Breast epithelium (tissue), 4 donors: ENCODE results near the gene MELTF. TPM values are rescaled to one million over a fixed set of nuclear protein-coding genes. Genes with fewer than 3 reads are reported as not detected.

Experiments
- DNase-seq, 2 donors: peaks; one replicate each; pipeline ENCODE4 v3.0.0-alpha.2; 2019; ENCODE audit warnings: low spot score in 2 of 2
- H3K27ac ChIP-seq, 2 donors: fragments of 200-600 bp; sonication (generic) in 1 of 2; one replicate each; pipeline ENCODE4 v1.5.1; 2016 to 2019; ENCODE audit warnings: mild to moderate bottlenecking in 1 of 2
- H3K27me3 ChIP-seq, 2 donors: fragments of 200-600 bp; sonication (generic) in 1 of 2; one replicate each; pipeline versions ENCODE4 v1.5.1 to v1.6.0; 2017 to 2019; ENCODE audit warnings: control low read depth in 1 of 2, mild to moderate bottlenecking in 1 of 2
- H3K36me3 ChIP-seq: fragments of 200-600 bp; one replicate; pipeline ENCODE4 v1.5.1; 2019
- H3K4me1 ChIP-seq, 2 donors: fragments of 200-600 bp; sonication (generic); one replicate each; pipeline ENCODE4 v1.5.1; 2016 to 2019; ENCODE audit warnings: control low read depth in 1 of 2
- H3K4me3 ChIP-seq, 3 donors: fragments of 200-600 bp; sonication (generic); 1 replicate in 2 of 3; 2 replicates in 1 of 3; pipeline ENCODE4 v1.5.1; 2016 to 2019; ENCODE audit warnings: mild to moderate bottlenecking in 3 of 3, moderate library complexity in 2 of 3
- H3K9me3 ChIP-seq, 2 donors: fragments of 200-600 bp; sonication (generic) in 1 of 2; one replicate each; pipeline ENCODE4 v1.5.1; 2016 to 2019; ENCODE audit warnings: control low read depth in 1 of 2
- CTCF ChIP-seq, 3 donors: fragments of 450-650 bp; IDR thresholded peaks; one replicate each; pipeline ENCODE4 v1.5.1; 2016 to 2017; ENCODE audit warnings: antibody characterized with exemption in 3 of 3, mild to moderate bottlenecking in 3 of 3, moderate library complexity in 3 of 3
- POLR2A ChIP-seq: fragments of 450-650 bp; IDR thresholded peaks from one replicate; pipeline ENCODE4 v1.6.1; 2016; ENCODE audit warnings: antibody characterized with exemption, mild to moderate bottlenecking, moderate library complexity
- POLR2AphosphoS5 ChIP-seq, 3 donors: sonication (generic); formaldehyde crosslinking; IDR thresholded peaks; one replicate each; pipeline ENCODE4 v1.6.1; 2017; ENCODE audit warnings: antibody characterized with exemption in 3 of 3
- intact Hi-C: fragments of 100-400 bp; cut with DNase I; formaldehyde crosslinking; loops from one replicate; pipeline ENCODE4 v1.15.1; 2023; ENCODE audit warnings: low total_unique reads
- total RNA-seq, 3 donors: library from RNA; depleted of rRNA; stranded (reverse); fragments of >200 nt; gene quantifications; one replicate each; pipeline ENCODE4 v1.1.0, GENCODE V29; 2016

The MELTF gene
- total RNA-seq, 3 donors from 2014 or later = 7.2 to 58.2 (median 10.2) TPM

GRCh38 chr3:196971094-196971698, 58.4 kb downstream of the MELTF start:
- DNase-seq = no peak

GRCh38 chr3:196970547-196971093, 59.0 kb downstream of the MELTF start:
- no peaks in the 10 kb centered on the region for H3K36me3 ChIP-seq
- TF ChIP-seq POLR2AphosphoS5 (IDR thresholded peaks at IDR 0.05) (no peak), POLR2A (no peak), CTCF (IDR thresholded peaks at IDR 0.05) (no peak)
- no peak for DNase-seq
- no peaks in the 10 kb centered on the region for H3K27me3 ChIP-seq
- no peak overlapping the region for H3K27ac ChIP-seq
- no peak overlapping the region for H3K4me3 ChIP-seq
- intact Hi-C loops = no loop called here
- H3K4me1 ChIP-seq = peaks cover 0 to 5% of the 10 kb centered on the region in 2 donors
- H3K9me3 ChIP-seq = no peaks in the 10 kb centered on the region

More at GRCh38 chr3:196971094-196971698, 58.4 kb downstream of the MELTF start:
- H3K4me3 ChIP-seq = no peak overlapping the region
- TF ChIP-seq POLR2AphosphoS5 (IDR thresholded peaks at IDR 0.05) = no peak
- no peak for TF ChIP-seq CTCF (IDR thresholded peaks at IDR 0.05)
- no peak for TF ChIP-seq POLR2A
- no peaks in the 10 kb centered on the region for H3K9me3 ChIP-seq
- no peak overlapping the region for H3K27ac ChIP-seq
- no peaks in the 10 kb centered on the region for H3K36me3 ChIP-seq
- intact Hi-C loops = no loop called here
- peaks cover 0 to 5% of the 10 kb centered on the region in 2 donors for H3K4me1 ChIP-seq
- no peaks in the 10 kb centered on the region for H3K27me3 ChIP-seq

- TF ChIP-seq CTCF (IDR thresholded peaks at IDR 0.05) = peak in 2 of 3 donors; percentile 14 to 95
- no peak for TF ChIP-seq POLR2AphosphoS5 (IDR thresholded peaks at IDR 0.05)
- TF ChIP-seq POLR2A = no peak
- intact Hi-C loops = no loop called here
- Histone ChIP-seq H3K36me3 (no peaks in the 10 kb centered on the region), H3K4me1 (peaks cover 0 to 5% of the 10 kb centered on the region in 2 donors), H3K4me3 (peak overlapping the region; percentile 69 to 97 (median 78)), H3K27ac (peak overlapping the region; percentile 54 to 72), H3K27me3 (no peaks in the 10 kb centered on the region), H3K9me3 (no peaks in the 10 kb centered on the region)
- DNase-seq = no peak
Observed at GRCh38 chr3:196969660-196970546, 59.7 kb downstream of the MELTF start.

- Histone ChIP-seq H3K9me3 (no peaks in the 10 kb centered on the region), H3K4me3 (peak overlapping the region; percentile 69 to 97 (median 78)), H3K27ac (peak overlapping the region; percentile 54 to 72), H3K36me3 (no peaks in the 10 kb centered on the region), H3K27me3 (no peaks in the 10 kb centered on the region), H3K4me1 (peaks cover 0 to 5% of the 10 kb centered on the region in 2 donors)
- intact Hi-C loops = no loop called here
- TF ChIP-seq CTCF (IDR thresholded peaks at IDR 0.05) (no peak), POLR2AphosphoS5 (IDR thresholded peaks at IDR 0.05) (no peak), POLR2A (no peak)
- DNase-seq = no peak
Observed at GRCh38 chr3:196969134-196969659, 60.4 kb downstream of the MELTF start.
